H1 (cell line): Measurements from ENCODE around the gene ACTA2. TPM values are rescaled to one million over a fixed set of nuclear protein-coding genes. Genes with fewer than 3 reads are reported as not detected.

Experiments used
- CTCF ChIA-PET: fragments of 300-600 bp; sonication (Branson Sonifier 250); formaldehyde crosslinking; loops from one replicate; lab custom pipeline; 2021; ENCODE audit not compliant: partially characterized antibody; lab: Charles Lee
- POLR2A ChIA-PET: fragments of 300-600 bp; sonication (Branson Sonifier 250); formaldehyde crosslinking; loops from one replicate; lab custom pipeline; 2021; ENCODE audit warnings: inconsistent platforms; ENCODE audit not compliant: partially characterized antibody; lab: Charles Lee
- DNase-seq, 2 experiments: peaks; one replicate each; pipeline versions ENCODE4 v3.0.0 to v3.0.0-alpha.2; 2010 to 2022; ENCODE audit warnings: low spot score in 2 of 2, low read depth in 1 of 2, mixed read lengths in 1 of 2
- FAIRE-seq: peaks from 2 replicates; lab custom pipeline; 2011; peaks lifted over from hg19 to GRCh38; lab: Jason Lieb, UNC
- H2AFZ ChIP-seq: 2 replicates; pipeline ENCODE4 v1.8.1; 2012; ENCODE audit warnings: low read length, inconsistent platforms
- H2AK5ac ChIP-seq: 2 replicates; pipeline ENCODE4 v1.6.1; 2013; ENCODE audit warnings: low read depth, low read length
- H2BK120ac ChIP-seq: replicated peaks from 2 replicates; pipeline ENCODE3; 2013; ENCODE audit warnings: low read depth, low read length, inconsistent platforms
- H2BK12ac ChIP-seq: 2 replicates; pipeline ENCODE4 v1.6.1; 2013; ENCODE audit warnings: low read depth, low read length
- H2BK15ac ChIP-seq: 2 replicates; pipeline ENCODE4 v1.6.1; 2013; ENCODE audit warnings: low read length
- H2BK20ac ChIP-seq: 2 replicates; pipeline ENCODE4 v1.6.1; 2013; ENCODE audit warnings: low read length
- H2BK5ac ChIP-seq: 2 replicates; pipeline ENCODE4 v1.6.1; 2013; ENCODE audit warnings: low read depth, low read length
- H3K14ac ChIP-seq: 2 replicates; pipeline ENCODE4 v1.6.1; 2013; ENCODE audit warnings: inconsistent platforms; ENCODE audit not compliant: insufficient read length
- H3K18ac ChIP-seq: 2 replicates; pipeline ENCODE4 v1.6.1; 2013; ENCODE audit warnings: low read length; ENCODE audit errors: extremely low read depth
- H3K23ac ChIP-seq: 2 replicates; pipeline ENCODE4 v1.6.1; 2013; ENCODE audit warnings: inconsistent platforms; ENCODE audit not compliant: insufficient read length
- H3K23me2 ChIP-seq: 2 replicates; pipeline ENCODE4 v1.6.1; 2013; ENCODE audit warnings: low read depth, low read length
- H3K27ac ChIP-seq: 2 replicates; pipeline ENCODE4 v1.6.1; 2011; ENCODE audit warnings: low read depth, low read length, inconsistent platforms
- H3K27me3 ChIP-seq, 4 experiments: replicated peaks in 1 of 4; 1 replicate in 1 of 4; 2 replicates in 3 of 4; pipeline versions ENCODE4 v1.6.1 to v1.8.1; 2011 to 2013; ENCODE audit warnings: low read length in 3 of 4, mild to moderate bottlenecking in 3 of 4, inconsistent platforms in 2 of 4, mixed read lengths in 2 of 4, moderate library complexity in 1 of 4; ENCODE audit not compliant: control insufficient read depth in 3 of 4, insufficient read depth in 3 of 4; ENCODE audit errors: extremely low read depth in 1 of 4
- H3K36me3 ChIP-seq, 4 experiments: 2 replicates each; pipeline versions ENCODE4 v1.6.1 to v1.8.1; 2011 to 2013; ENCODE audit warnings: mild to moderate bottlenecking in 4 of 4, low read length in 3 of 4, moderate library complexity in 2 of 4, control low read depth in 1 of 4, inconsistent platforms in 1 of 4; ENCODE audit not compliant: insufficient read depth in 4 of 4, control insufficient read depth in 2 of 4
- H3K4ac ChIP-seq: replicated peaks from 2 replicates; pipeline ENCODE3; 2013; ENCODE audit warnings: low read length, low read depth, mixed read lengths, inconsistent platforms; ENCODE audit not compliant: insufficient read length
- H3K4me1 ChIP-seq, 4 experiments: replicated peaks in 1 of 4; 1 replicate in 1 of 4; 2 replicates in 3 of 4; pipeline versions ENCODE4 v1.6.1 to v1.8.1; 2011 to 2013; ENCODE audit warnings: low read length in 3 of 4, inconsistent platforms in 2 of 4, mixed read lengths in 1 of 4; ENCODE audit not compliant: insufficient read depth in 4 of 4, control insufficient read depth in 3 of 4
- H3K4me2 ChIP-seq, 2 experiments: 2 replicates each; pipeline versions ENCODE4 v1.6.1 to v1.8.1; 2011 to 2013; ENCODE audit warnings: low read depth in 2 of 2, low read length in 2 of 2, control low read depth in 1 of 2, inconsistent platforms in 1 of 2, mild to moderate bottlenecking in 1 of 2; ENCODE audit not compliant: insufficient read depth in 1 of 2
- H3K4me3 ChIP-seq, 4 experiments: fragments of 200-600, 300-600 bp in 1 of 4; sonication (generic), shearing (Covaris generic), sonication (Bioruptor Twin) in 1 of 4; 2 replicates each; pipeline versions ENCODE4 v1.5.1 to v1.8.1; 2011 to 2016; ENCODE audit warnings: low read length in 4 of 4, low read depth in 3 of 4, control low read depth in 2 of 4, inconsistent platforms in 2 of 4, mild to moderate bottlenecking in 2 of 4, mixed read lengths in 1 of 4, moderate library complexity in 1 of 4; ENCODE audit not compliant: insufficient read depth in 2 of 4; ENCODE audit errors: extremely low read depth in 1 of 4
- H3K56ac ChIP-seq: replicated peaks from 2 replicates; pipeline ENCODE3; 2013; ENCODE audit warnings: low read depth, mild to moderate bottlenecking, mixed read lengths, low read length, inconsistent platforms; ENCODE audit not compliant: insufficient read length
- H3K79me1 ChIP-seq: 2 replicates; pipeline ENCODE4 v1.6.1; 2013; ENCODE audit warnings: low read depth, low read length, control low read depth
- H3K79me2 ChIP-seq, 2 experiments: 2 replicates each; pipeline versions ENCODE4 v1.6.1 to v1.8.1; 2012 to 2013; ENCODE audit warnings: low read length in 2 of 2, mild to moderate bottlenecking in 2 of 2, inconsistent platforms in 1 of 2; ENCODE audit not compliant: insufficient read depth in 2 of 2, control insufficient read depth in 1 of 2
- H3K9ac ChIP-seq, 4 experiments: replicated peaks in 1 of 4; 1 replicate in 1 of 4; 2 replicates in 3 of 4; pipeline versions ENCODE4 v1.6.1 to v1.8.1; 2011 to 2013; ENCODE audit warnings: low read depth in 3 of 4, low read length in 3 of 4, control low read depth in 2 of 4, mild to moderate bottlenecking in 2 of 4, moderate library complexity in 2 of 4, inconsistent platforms in 1 of 4; ENCODE audit errors: extremely low read depth in 1 of 4
- H3K9me3 ChIP-seq, 2 experiments: 2 replicates each; pipeline versions ENCODE4 v1.6.1 to v1.8.1; 2012 to 2013; ENCODE audit warnings: mild to moderate bottlenecking in 2 of 2, moderate library complexity in 2 of 2, control low read depth in 1 of 2, inconsistent platforms in 1 of 2, low read depth in 1 of 2, low read length in 1 of 2, mixed read lengths in 1 of 2; ENCODE audit not compliant: insufficient read depth in 2 of 2
- H4K20me1 ChIP-seq, 2 experiments: replicated peaks in 1 of 2; 2 replicates each; pipeline versions ENCODE3 to v1.8.1; 2011 to 2013; ENCODE audit warnings: inconsistent platforms in 2 of 2, low read length in 2 of 2, mild to moderate bottlenecking in 1 of 2; ENCODE audit not compliant: insufficient read depth in 2 of 2, control insufficient read depth in 1 of 2
- H4K5ac ChIP-seq: 2 replicates; pipeline ENCODE4 v1.6.1; 2013; ENCODE audit warnings: low read length, low read depth, mixed read lengths, inconsistent platforms; ENCODE audit not compliant: insufficient read length
- H4K8ac ChIP-seq: 2 replicates; pipeline ENCODE4 v1.8.0; 2013; ENCODE audit warnings: mild to moderate bottlenecking, moderate library complexity, low read length, inconsistent platforms; ENCODE audit not compliant: insufficient read depth; ENCODE audit errors: extremely low read depth
- H4K91ac ChIP-seq: replicated peaks from 2 replicates; pipeline ENCODE3; 2013; ENCODE audit warnings: low read length, mixed read lengths, inconsistent platforms; ENCODE audit not compliant: insufficient read length
- BACH1 ChIP-seq: IDR thresholded peaks from 2 replicates; pipeline ENCODE4 v1.6.1; 2012; ENCODE audit warnings: low read length, improper control_type of control experiment
- CHD1 ChIP-seq: IDR thresholded peaks from 2 replicates; pipeline ENCODE4 v1.6.1; 2012; ENCODE audit warnings: low read depth, low read length, improper control_type of control experiment
- EGR1 ChIP-seq: IDR thresholded peaks from 2 replicates; pipeline ENCODE4 v1.6.1; 2011; ENCODE audit warnings: low read depth, low read length, borderline replicate concordance
- FOSL1 ChIP-seq: IDR thresholded peaks from 2 replicates; pipeline ENCODE4 v1.6.1; 2011; ENCODE audit warnings: mild to moderate bottlenecking, low read depth, low read length, moderate library complexity; ENCODE audit not compliant: insufficient read depth
- JUN ChIP-seq: IDR thresholded peaks from 2 replicates; pipeline ENCODE4 v1.6.1; 2011; ENCODE audit warnings: low read depth, mild to moderate bottlenecking, improper control_type of control experiment, low read length
- KDM5A ChIP-seq: fragments of 200-600 bp; IDR thresholded peaks from 2 replicates; pipeline ENCODE4 v1.7.1; 2012; ENCODE audit warnings: mild to moderate bottlenecking, low read length, inconsistent platforms, mixed read lengths
- POU5F1 ChIP-seq: IDR thresholded peaks from 2 replicates; pipeline ENCODE4 v1.6.1; 2011; ENCODE audit warnings: low read depth, mild to moderate bottlenecking, low read length, moderate library complexity
- RAD21 ChIP-seq, 2 experiments: IDR thresholded peaks in 1 of 2; conservative IDR thresholded peaks in 1 of 2; 2 replicates each; pipeline ENCODE4 v1.6.1; 2011; ENCODE audit warnings: low read depth in 2 of 2, low read length in 2 of 2, improper control_type of control experiment in 1 of 2, inconsistent platforms in 1 of 2, mild to moderate bottlenecking in 1 of 2, moderate library complexity in 1 of 2
- SIRT6 ChIP-seq: IDR thresholded peaks from one replicate; pipeline ENCODE4 v1.7.1; 2012; ENCODE audit warnings: low read length, inconsistent platforms
- SP4 ChIP-seq: IDR thresholded peaks from 2 replicates; pipeline ENCODE4 v1.6.1; 2012; ENCODE audit warnings: low read length, inconsistent platforms
- ZNF274 ChIP-seq: IDR thresholded peaks from 2 replicates; pipeline ENCODE4 v1.7.0; 2012; ENCODE audit warnings: low read length, borderline replicate concordance; ENCODE audit errors: extremely low read depth
- polyA plus RNA-seq, 7 experiments: library from polyadenylated mRNA; depleted of rRNA in 3 of 7; stranded (reverse) in 5 of 7; unstranded in 2 of 7; fragments of >200 nt in 5 of 7; fragments of 200-250 nt in 2 of 7; gene quantifications; 1 replicate in 5 of 7; 2 replicates in 1 of 7; 4 replicates in 1 of 7; pipeline versions ENCODE4 v1.2.1 to v1.2.3, GENCODE V29; 2011 to 2013; ENCODE audit warnings: missing spikeins in 2 of 7, mixed read lengths in 2 of 7
- total RNA-seq: library from RNA; stranded (reverse); fragmentation: NEBNext Ultra II Directional; extraction: Animal tissue kit (Norgen Biotek cat#: 25700); gene quantifications from 2 replicates; pipeline ENCODE4 v1.2.1, GENCODE V29; 2021

The ACTA2 gene
- total and polyA plus RNA-seq, 2 of the 8 experiments (the other 6 are each of a cell fraction or from before 2014, with no cell fraction given) = 3.5 to 8.9 TPM

- H2BK120ac ChIP-seq = no peak overlapping the region
- DNase-seq = no peak
- no peak overlapping the region for H3K4me3 ChIP-seq
- H3K18ac ChIP-seq = no peak overlapping the region
- H3K23ac ChIP-seq = no peak overlapping the region
- no peak overlapping the region for H2BK15ac ChIP-seq
- H3K79me2 ChIP-seq = no peaks in the 10 kb centered on the region
- no peak overlapping the region for H4K8ac ChIP-seq
- no peak overlapping the region for H3K9ac ChIP-seq
- TF ChIP-seq EGR1 (no peak), SIRT6 (no peak), FOSL1 (no peak), ZNF274 (no peak), RAD21 (IDR thresholded peaks at IDR 0.05 in 1 of 2, conservative IDR thresholded peaks at IDR 0.05 in 1 of 2; ENCODE audit: low read depth in 2 of 2, low read length in 2 of 2) (no peak), SP4 (no peak), BACH1 (no peak), POU5F1 (no peak), CHD1 (no peak), KDM5A (no peak), JUN (no peak)
- TF ChIP-seq, all 59 proteins: peak for 0
- H4K91ac ChIP-seq = no peak overlapping the region
- H4K5ac ChIP-seq = no peak overlapping the region
- H3K23me2 ChIP-seq = no peaks in the 10 kb centered on the region
- H3K9me3 ChIP-seq = no peaks in the 10 kb centered on the region
- H3K14ac ChIP-seq = no peak overlapping the region
- H3K79me1 ChIP-seq = no peaks in the 10 kb centered on the region
- POLR2A ChIA-PET = no interaction called here
- no peak overlapping the region for H3K56ac ChIP-seq
- H2AK5ac ChIP-seq = no peak overlapping the region
- H3K4ac ChIP-seq = no peak overlapping the region
- H3K4me2 ChIP-seq = no peak overlapping the region
- no peak overlapping the region for H2BK20ac ChIP-seq
- H3K27ac ChIP-seq = no peak overlapping the region
- no peaks in the 10 kb centered on the region for H3K27me3 ChIP-seq
- H2AFZ ChIP-seq = no peak overlapping the region
- no peak overlapping the region for H2BK5ac ChIP-seq
- CTCF ChIA-PET = interaction anchor here (1.1 to 1.5 kb wide), 2 partner anchors 26 to 28 kb away, joined by 4 to 9 read pairs; no protein-coding TSS in a partner anchor
- no peaks in the 10 kb centered on the region for H3K4me1 ChIP-seq
- H2BK12ac ChIP-seq = no peak overlapping the region
- no peak for FAIRE-seq
- H3K36me3 ChIP-seq = no peaks in the 10 kb centered on the region
- no peaks in the 10 kb centered on the region for H4K20me1 ChIP-seq
These were observed 8.7 kb upstream of the ACTA2 start for GRCh38 chr10:88961266-88961665.
